ENCODE results near the gene F8. TPM values are rescaled to one million over a fixed set of nuclear protein-coding genes. Genes with fewer than 3 reads are reported as not detected.

The F8 gene
- total RNA-seq, 1 experiment from 2014 or later = 15.2 TPM

- no peak overlapping the region for H3K4me2 ChIP-seq
- H3F3A ChIP-seq (ENCODE audit: insufficient read depth, low read depth) = no peaks in the 10 kb centered on the region
- H3K4me3 ChIP-seq = no peak overlapping the region
- H2AFZ ChIP-seq = no peak overlapping the region
- H3K36me3 ChIP-seq (ENCODE audit: low read depth) = no peaks in the 10 kb centered on the region
- no peaks in the 10 kb centered on the region for H3K27me3 ChIP-seq (ENCODE audit: insufficient read depth, low read depth)
- H3K27ac ChIP-seq = no peak overlapping the region
- H4K20me1 ChIP-seq (ENCODE audit: insufficient read depth) = no peaks in the 10 kb centered on the region
- H3K9me2 ChIP-seq (ENCODE audit: insufficient read depth) = no peaks in the 10 kb centered on the region
- intact Hi-C loops (cut with micrococcal nuclease; ENCODE audit: unreplicated experiment) = no loop called here
- TF ChIP-seq EZH2 (IDR thresholded peaks at IDR 0.05; ENCODE audit: low read depth) (no peak), CTCF (conservative IDR thresholded peaks at IDR 0.05) (no peak)
- ChIA-PET CTCF (no interaction called here), POLR2A (ENCODE audit: unreplicated experiment) (no interaction called here)
- H3K79me2 ChIP-seq (ENCODE audit: low read depth) = no peaks in the 10 kb centered on the region
- no peak for DNase-seq
- H3K9me3 ChIP-seq (ENCODE audit: insufficient read depth, low read depth) = no peaks in the 10 kb centered on the region
- no peaks in the 10 kb centered on the region for H3K4me1 ChIP-seq (replicated peaks; ENCODE audit: insufficient read depth)
- BruUV-seq (replicated peaks) = no TSS peak
Measured at GRCh38 chrX:154824638-154825037, 197.9 kb downstream of the F8 start.

- no TSS peak for BruUV-seq (replicated peaks)
- Histone ChIP-seq H3K9me3 (ENCODE audit: insufficient read depth, low read depth) (no peaks in the 10 kb centered on the region), H3F3A (ENCODE audit: insufficient read depth, low read depth) (no peaks in the 10 kb centered on the region), H3K79me2 (ENCODE audit: low read depth) (no peaks in the 10 kb centered on the region), H2AFZ (no peak overlapping the region), H3K4me3 (no peak overlapping the region), H3K27ac (no peak overlapping the region), H4K20me1 (ENCODE audit: insufficient read depth) (no peaks in the 10 kb centered on the region), H3K4me1 (replicated peaks; ENCODE audit: insufficient read depth) (no peaks in the 10 kb centered on the region), H3K27me3 (ENCODE audit: insufficient read depth, low read depth) (no peaks in the 10 kb centered on the region), H3K36me3 (ENCODE audit: low read depth) (no peaks in the 10 kb centered on the region), H3K9me2 (ENCODE audit: insufficient read depth) (no peaks in the 10 kb centered on the region), H3K4me2 (no peak overlapping the region)
- TF ChIP-seq CTCF (conservative IDR thresholded peaks at IDR 0.05) (no peak), EZH2 (IDR thresholded peaks at IDR 0.05; ENCODE audit: low read depth) (no peak)
- DNase-seq = no peak
- intact Hi-C loops (cut with micrococcal nuclease; ENCODE audit: unreplicated experiment) = no loop called here
- CTCF ChIA-PET = no interaction called here
- POLR2A ChIA-PET (ENCODE audit: unreplicated experiment) = no interaction called here
Measured at GRCh38 chrX:154822029-154822428, 200.5 kb downstream of the F8 start.

GRCh38 chrX:154821523-154821922, 201.0 kb downstream of the F8 start:
- H3F3A ChIP-seq (ENCODE audit: insufficient read depth, low read depth) = no peaks in the 10 kb centered on the region
- CTCF ChIA-PET = interaction anchor here (0.6 kb wide), 1 partner anchor 851 kb away, joined by 5 read pairs; no protein-coding TSS in a partner anchor

More at GRCh38 chrX:154821523-154821922, 201.0 kb downstream of the F8 start:
- Histone ChIP-seq H3K9me2 (ENCODE audit: insufficient read depth) (no peaks in the 10 kb centered on the region), H2AFZ (no peak overlapping the region), H4K20me1 (ENCODE audit: insufficient read depth) (no peaks in the 10 kb centered on the region), H3K27ac (no peak overlapping the region), H3K36me3 (ENCODE audit: low read depth) (no peaks in the 10 kb centered on the region), H3K4me1 (replicated peaks; ENCODE audit: insufficient read depth) (no peaks in the 10 kb centered on the region), H3K4me3 (no peak overlapping the region), H3K79me2 (ENCODE audit: low read depth) (no peaks in the 10 kb centered on the region), H3K4me2 (no peak overlapping the region), H3K9me3 (ENCODE audit: insufficient read depth, low read depth) (no peaks in the 10 kb centered on the region), H3K27me3 (ENCODE audit: insufficient read depth, low read depth) (no peaks in the 10 kb centered on the region)
- TF ChIP-seq CTCF (conservative IDR thresholded peaks at IDR 0.05) = no peak
- no peak for TF ChIP-seq EZH2 (IDR thresholded peaks at IDR 0.05; ENCODE audit: low read depth)
- POLR2A ChIA-PET (ENCODE audit: unreplicated experiment) = no interaction called here
- intact Hi-C loops (cut with micrococcal nuclease; ENCODE audit: unreplicated experiment) = no loop called here
- no peak for DNase-seq
- BruUV-seq (replicated peaks) = no TSS peak
